Left renal pelvis (tissue), 4 donors: ENCODE data around the gene CIBAR2. TPM values are rescaled to one million over a fixed set of nuclear protein-coding genes. Genes with fewer than 3 reads are reported as not detected.

ENCODE experiments used
- DNase-seq, 4 donors: peaks; one replicate each; pipeline ENCODE4 v3.0.0-alpha.2; 2013; ENCODE audit warnings: low read depth in 4 of 4, low spot score in 3 of 4
- polyA plus RNA-seq, 4 donors: library from polyadenylated mRNA; unstranded; fragments of 120-200 nt; gene quantifications; one replicate each; pipeline ENCODE4 v1.2.1, GENCODE V29; 2013; ENCODE audit not compliant: insufficient read length in 4 of 4

Gene CIBAR2
- polyA plus RNA-seq, 4 donors, result 0.16 to 0.29 (median 0.18) TPM; not detected in 1

- DNase-seq, result peak; percentile 44 to 56 (median 50)
Observed at GRCh38 chr16:85086347-85087291, 25.7 kb downstream of the CIBAR2 start.

- no peak for DNase-seq
Observed at GRCh38 chr16:85085721-85086120, 26.6 kb downstream of the CIBAR2 start.

- no peak for DNase-seq
Observed at GRCh38 chr16:85084841-85085510, 27.3 kb downstream of the CIBAR2 start.

- DNase-seq, result no peak
Observed at GRCh38 chr16:85083051-85083639, 29.1 kb downstream of the CIBAR2 start.

- no peak for DNase-seq
Observed at GRCh38 chr16:85082173-85083050, 29.9 kb downstream of the CIBAR2 start.

- no peak for DNase-seq
Observed at GRCh38 chr16:85081765-85082164, 30.5 kb downstream of the CIBAR2 start.

- DNase-seq, result no peak
Observed at GRCh38 chr16:85081038-85081437, 31.2 kb downstream of the CIBAR2 start.

GRCh38 chr16:85079785-85080570 lies 32.3 kb downstream of the CIBAR2 start:
- no peak for DNase-seq

- no peak for DNase-seq
Observed at GRCh38 chr16:85078952-85079351, 33.3 kb downstream of the CIBAR2 start.

GRCh38 chr16:85078226-85078625 lies 34.0 kb downstream of the CIBAR2 start:
- DNase-seq, result no peak

- no peak for DNase-seq
Observed at GRCh38 chr16:85077576-85078125, 34.6 kb downstream of the CIBAR2 start.

- no peak for DNase-seq
Observed at GRCh38 chr16:85077039-85077438, 35.2 kb downstream of the CIBAR2 start.

- DNase-seq, result no peak
Observed at GRCh38 chr16:85075236-85075924, 36.9 kb downstream of the CIBAR2 start.

GRCh38 chr16:85074225-85074914 lies 37.9 kb downstream of the CIBAR2 start:
- no peak for DNase-seq

GRCh38 chr16:85072947-85073346 lies 39.3 kb downstream of the CIBAR2 start:
- no peak for DNase-seq

GRCh38 chr16:85072076-85072860 lies 40.0 kb downstream of the CIBAR2 start:
- no peak for DNase-seq

- DNase-seq, result no peak
Observed at GRCh38 chr16:85069171-85069570, 43.1 kb downstream of the CIBAR2 start.
